ENCODE results near the gene CACNA2D3. TPM values are rescaled to one million over a fixed set of nuclear protein-coding genes. Genes with fewer than 3 reads are reported as not detected.

CACNA2D3 gene
- total RNA-seq, 1 donor from 2014 or later: not detected

- H3K4me2 ChIP-seq: no peak overlapping the region
- peaks cover 23% of the 10 kb centered on the region for H3K4me1 Mint-ChIP-seq
These were observed 224.7 kb downstream of the CACNA2D3 start for GRCh38 chr3:54347060-54347459.

GRCh38 chr3:54347933-54348332 is 225.6 kb downstream of the CACNA2D3 start:
- Mint-ChIP-seq H3K9me3 (no peaks in the 10 kb centered on the region), H3K4me1 (peaks cover 23% of the 10 kb centered on the region), H3K36me3 (no peaks in the 10 kb centered on the region), H3K27ac (no peak overlapping the region), H3K27me3 (ENCODE audit: insufficient read depth, low read depth) (no peaks in the 10 kb centered on the region), H3K4me3 (no peak overlapping the region)
- Histone ChIP-seq H3K4me3 (no peak overlapping the region), H4K20me1 (ENCODE audit: low read depth) (no peaks in the 10 kb centered on the region), H3K4me2 (no peak overlapping the region), H3K36me3 (no peaks in the 10 kb centered on the region), H3F3A (ENCODE audit: low read depth) (no peaks in the 10 kb centered on the region), H3K9ac (no peak overlapping the region), H3K79me2 (ENCODE audit: low read depth) (no peaks in the 10 kb centered on the region), H3K27ac (no peak overlapping the region), H3K9me3 (ENCODE audit: low read depth) (no peaks in the 10 kb centered on the region), H2AFZ (replicated peaks) (no peak overlapping the region), H3K4me1 (peaks cover 9% of the 10 kb centered on the region), H3K27me3 (no peaks in the 10 kb centered on the region)
- no peak for DNase-seq (ENCODE audit: low spot score)
- TF ChIP-seq EZH2 (IDR thresholded peaks at IDR 0.05): no peak
- TF ChIP-seq EZH2phosphoT487 (IDR thresholded peaks at IDR 0.05): no peak
- no peak for TF ChIP-seq CTCF (IDR thresholded peaks at IDR 0.05)

More at GRCh38 chr3:54347060-54347459, 224.7 kb downstream of the CACNA2D3 start:
- Histone ChIP-seq H4K20me1 (ENCODE audit: low read depth) (no peaks in the 10 kb centered on the region), H3K36me3 (no peaks in the 10 kb centered on the region), H3F3A (ENCODE audit: low read depth) (no peaks in the 10 kb centered on the region), H3K79me2 (ENCODE audit: low read depth) (no peaks in the 10 kb centered on the region), H3K4me3 (no peak overlapping the region), H3K27me3 (no peaks in the 10 kb centered on the region), H3K4me1 (peaks cover 9% of the 10 kb centered on the region), H3K9ac (no peak overlapping the region), H3K9me3 (ENCODE audit: low read depth) (no peaks in the 10 kb centered on the region), H3K27ac (no peak overlapping the region), H2AFZ (replicated peaks) (no peak overlapping the region)
- DNase-seq (ENCODE audit: low spot score): no peak
- TF ChIP-seq EZH2phosphoT487 (IDR thresholded peaks at IDR 0.05) (no peak), EZH2 (IDR thresholded peaks at IDR 0.05) (no peak), CTCF (IDR thresholded peaks at IDR 0.05) (no peak)
- Mint-ChIP-seq H3K36me3 (no peaks in the 10 kb centered on the region), H3K27ac (no peak overlapping the region), H3K4me3 (no peak overlapping the region), H3K9me3 (no peaks in the 10 kb centered on the region), H3K27me3 (ENCODE audit: insufficient read depth, low read depth) (no peaks in the 10 kb centered on the region)

- Histone ChIP-seq H3K36me3 (no peaks in the 10 kb centered on the region), H3K4me3 (no peak overlapping the region), H3K27me3 (no peaks in the 10 kb centered on the region), H2AFZ (replicated peaks) (peak overlapping the region; percentile 66), H3K4me2 (no peak overlapping the region), H3K4me1 (peaks cover 9% of the 10 kb centered on the region), H3F3A (ENCODE audit: low read depth) (no peaks in the 10 kb centered on the region), H3K9ac (no peak overlapping the region), H3K79me2 (ENCODE audit: low read depth) (no peaks in the 10 kb centered on the region), H4K20me1 (ENCODE audit: low read depth) (no peaks in the 10 kb centered on the region), H3K9me3 (ENCODE audit: low read depth) (no peaks in the 10 kb centered on the region), H3K27ac (no peak overlapping the region)
- H3K36me3 Mint-ChIP-seq: no peaks in the 10 kb centered on the region
- no peak for TF ChIP-seq CTCF (IDR thresholded peaks at IDR 0.05)
- no peak for TF ChIP-seq EZH2phosphoT487 (IDR thresholded peaks at IDR 0.05)
- no peak for TF ChIP-seq EZH2 (IDR thresholded peaks at IDR 0.05)
- no peak overlapping the region for H3K4me3 Mint-ChIP-seq
- H3K9me3 Mint-ChIP-seq: no peaks in the 10 kb centered on the region
- no peak overlapping the region for H3K27ac Mint-ChIP-seq
- H3K4me1 Mint-ChIP-seq: peaks cover 16% of the 10 kb centered on the region
- no peaks in the 10 kb centered on the region for H3K27me3 Mint-ChIP-seq (ENCODE audit: insufficient read depth, low read depth)
- peak; percentile 54 for DNase-seq (ENCODE audit: low spot score)
These were observed 226.9 kb downstream of the CACNA2D3 start for GRCh38 chr3:54349231-54349652.
